Neutrophil (primary cell): Measurements from ENCODE around the gene SLC25A42.

ENCODE experiments used
- H3K27ac ChIP-seq: fragments of 200-600 bp; sonication (generic); 2 replicates; pipeline ENCODE4 v1.5.1; 2016; ENCODE audit warnings: mild to moderate bottlenecking, moderate library complexity
- H3K27me3 ChIP-seq: fragments of 200-600 bp; sonication (generic); 2 replicates; pipeline ENCODE4 v1.6.0; 2016; ENCODE audit warnings: mild to moderate bottlenecking
- H3K36me3 ChIP-seq: fragments of 200-600 bp; sonication (generic); 2 replicates; pipeline ENCODE4 v1.5.1; 2017
- H3K4me1 ChIP-seq, 2 experiments: fragments of 200-600 bp in 1 of 2; sonication (generic) in 1 of 2; 1 replicate in 1 of 2; 2 replicates in 1 of 2; pipeline versions ENCODE4 v1.5.1 to v1.6.1; 2013 to 2016; ENCODE audit warnings: low read depth in 1 of 2, low read length in 1 of 2, mild to moderate bottlenecking in 1 of 2, moderate library complexity in 1 of 2; ENCODE audit not compliant: control insufficient read depth in 1 of 2, insufficient read depth in 1 of 2
- H3K4me3 ChIP-seq, 2 experiments: fragments of 200-600 bp in 1 of 2; sonication (generic) in 1 of 2; 1 replicate in 1 of 2; 2 replicates in 1 of 2; pipeline ENCODE4 v1.5.1; 2013 to 2016; ENCODE audit warnings: low read depth in 1 of 2, low read length in 1 of 2, mild to moderate bottlenecking in 1 of 2, moderate library complexity in 1 of 2
- H3K9me3 ChIP-seq: fragments of 200-600 bp; sonication (generic); 2 replicates; pipeline ENCODE4 v1.5.1; 2016
- TF ChIP-seq, protein P1 (sequence below): fragments of 200-600 bp; sonication (generic); IDR thresholded peaks from 2 replicates; pipeline ENCODE4 v1.5.1; 2016; ENCODE audit warnings: antibody characterized with exemption

SLC25A42 gene

GRCh38 chr19:19115954-19116353 is 52.2 kb downstream of the SLC25A42 start:
- no peaks in the 10 kb centered on the region for H3K36me3 ChIP-seq
- TF ChIP-seq, protein P1, sequence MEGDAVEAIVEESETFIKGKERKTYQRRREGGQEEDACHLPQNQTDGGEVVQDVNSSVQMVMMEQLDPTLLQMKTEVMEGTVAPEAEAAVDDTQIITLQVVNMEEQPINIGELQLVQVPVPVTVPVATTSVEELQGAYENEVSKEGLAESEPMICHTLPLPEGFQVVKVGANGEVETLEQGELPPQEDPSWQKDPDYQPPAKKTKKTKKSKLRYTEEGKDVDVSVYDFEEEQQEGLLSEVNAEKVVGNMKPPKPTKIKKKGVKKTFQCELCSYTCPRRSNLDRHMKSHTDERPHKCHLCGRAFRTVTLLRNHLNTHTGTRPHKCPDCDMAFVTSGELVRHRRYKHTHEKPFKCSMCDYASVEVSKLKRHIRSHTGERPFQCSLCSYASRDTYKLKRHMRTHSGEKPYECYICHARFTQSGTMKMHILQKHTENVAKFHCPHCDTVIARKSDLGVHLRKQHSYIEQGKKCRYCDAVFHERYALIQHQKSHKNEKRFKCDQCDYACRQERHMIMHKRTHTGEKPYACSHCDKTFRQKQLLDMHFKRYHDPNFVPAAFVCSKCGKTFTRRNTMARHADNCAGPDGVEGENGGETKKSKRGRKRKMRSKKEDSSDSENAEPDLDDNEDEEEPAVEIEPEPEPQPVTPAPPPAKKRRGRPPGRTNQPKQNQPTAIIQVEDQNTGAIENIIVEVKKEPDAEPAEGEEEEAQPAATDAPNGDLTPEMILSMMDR, result no peak
- H3K27ac ChIP-seq, result no peak overlapping the region
- H3K9me3 ChIP-seq, result no peaks in the 10 kb centered on the region
- H3K27me3 ChIP-seq, result no peaks in the 10 kb centered on the region
- no peak overlapping the region for H3K4me3 ChIP-seq
- H3K4me1 ChIP-seq, result peaks cover 0 to under 1% of the 10 kb centered on the region in 2 experiments

DNA sequence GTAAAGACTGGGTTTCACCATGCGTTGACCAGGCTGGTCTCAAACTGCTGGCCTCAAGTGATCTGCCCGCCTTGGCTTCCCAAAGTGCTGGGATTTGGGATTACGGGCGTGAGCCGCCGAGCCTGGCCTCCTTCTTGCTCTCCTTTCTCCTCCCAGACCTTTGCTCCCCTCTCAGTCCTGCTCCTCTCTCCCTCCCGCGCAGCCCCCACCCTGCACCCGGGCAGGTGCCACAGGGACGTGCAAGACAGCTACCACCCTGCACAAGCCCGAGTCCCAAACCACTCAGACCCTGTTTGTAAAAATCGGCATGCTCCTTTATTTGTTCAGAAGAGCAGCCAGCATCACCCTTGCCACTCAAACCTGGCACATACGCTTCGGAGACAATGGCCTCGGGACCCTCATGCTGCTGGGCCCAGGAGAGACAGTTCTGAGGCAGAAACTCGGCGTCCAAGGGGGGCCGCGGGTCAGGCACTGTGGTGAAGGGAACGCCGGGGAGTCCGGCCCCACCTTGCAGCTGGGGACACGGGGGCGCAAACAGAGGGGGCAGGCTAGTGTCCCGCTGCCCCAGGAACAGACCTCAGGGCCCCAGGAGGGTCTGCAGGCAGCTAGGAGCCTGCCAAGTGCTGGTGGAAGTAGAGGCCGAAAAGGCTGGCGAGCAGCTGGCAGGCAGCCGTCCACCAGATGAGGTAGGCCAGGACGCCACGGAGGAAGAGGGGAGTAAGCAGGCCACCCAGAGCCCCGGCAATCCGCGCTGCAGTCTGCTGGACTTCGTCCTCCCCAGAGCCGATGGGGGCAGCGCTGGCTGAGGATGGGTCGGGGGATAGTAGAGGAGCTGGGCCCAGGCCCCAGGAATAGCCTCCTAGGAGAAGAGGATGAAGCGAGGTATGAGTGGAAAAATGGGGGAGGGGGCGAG is 55.8 kb downstream of the SLC25A42 start:
- Histone ChIP-seq H3K27ac (no peak overlapping the region), H3K4me3 (no peak overlapping the region), H3K27me3 (no peaks in the 10 kb centered on the region), H3K4me1 (peaks cover 0 to 2% of the 10 kb centered on the region in 2 experiments), H3K9me3 (no peaks in the 10 kb centered on the region), H3K36me3 (no peaks in the 10 kb centered on the region)
- TF ChIP-seq, protein P1, result no peak

GRCh38 chr19:19120308-19121231 is 56.8 kb downstream of the SLC25A42 start:
- H3K9me3 ChIP-seq, result no peaks in the 10 kb centered on the region
- H3K27ac ChIP-seq, result no peak overlapping the region
- H3K36me3 ChIP-seq, result no peaks in the 10 kb centered on the region
- no peaks in the 10 kb centered on the region for H3K27me3 ChIP-seq
- peaks cover 0 to 2% of the 10 kb centered on the region in 2 experiments for H3K4me1 ChIP-seq
- TF ChIP-seq, protein P1, result no peak
- H3K4me3 ChIP-seq, result no peak overlapping the region

DNA sequence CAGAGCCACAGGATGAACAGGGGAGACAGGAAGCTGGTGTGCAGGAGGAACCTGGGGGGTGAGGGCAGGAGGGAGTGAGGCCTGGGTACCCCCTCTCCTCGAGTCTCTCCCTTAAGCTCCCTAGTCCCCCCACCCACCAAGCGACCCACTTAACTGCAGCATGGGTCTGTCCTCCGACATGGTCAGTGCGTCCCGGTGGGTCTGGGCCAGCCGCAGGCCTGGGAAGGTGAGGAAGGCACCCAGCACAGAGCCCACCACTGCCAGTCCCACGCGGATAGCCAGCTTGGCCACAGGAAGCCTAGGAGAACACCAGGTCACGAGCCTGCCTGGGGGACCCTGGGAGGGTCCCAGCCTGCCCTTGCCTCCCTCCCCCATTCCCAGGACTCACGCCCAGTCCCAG is 57.6 kb downstream of the SLC25A42 start:
- no peaks in the 10 kb centered on the region for H3K9me3 ChIP-seq
- TF ChIP-seq, protein P1, result no peak
- no peak overlapping the region for H3K27ac ChIP-seq
- no peak overlapping the region for H3K4me3 ChIP-seq
- H3K36me3 ChIP-seq, result no peaks in the 10 kb centered on the region
- H3K4me1 ChIP-seq, result peaks cover 0 to 2% of the 10 kb centered on the region in 2 experiments
- H3K27me3 ChIP-seq, result no peaks in the 10 kb centered on the region

DNA sequence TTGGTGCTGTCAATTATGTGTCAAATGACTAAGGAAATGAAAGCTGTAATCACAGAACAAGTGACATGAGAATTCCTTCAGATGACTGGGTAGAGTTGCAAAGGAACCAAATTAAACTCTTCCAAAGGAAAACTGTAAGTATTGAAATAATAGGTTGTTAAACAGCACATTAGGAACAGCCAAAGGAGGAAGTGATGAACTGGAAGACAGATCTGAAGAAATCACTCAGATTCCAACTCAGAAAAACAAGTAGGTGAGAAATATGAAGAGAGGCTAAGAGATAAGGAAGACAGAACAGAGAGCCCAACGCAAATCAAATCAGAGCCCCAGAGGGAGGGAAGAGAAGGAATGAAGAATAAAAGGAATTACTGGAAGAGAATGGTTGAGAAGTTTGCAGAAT is 59.1 kb downstream of the SLC25A42 start:
- no peaks in the 10 kb centered on the region for H3K9me3 ChIP-seq
- no peaks in the 10 kb centered on the region for H3K27me3 ChIP-seq
- H3K4me3 ChIP-seq, result no peak overlapping the region
- no peak overlapping the region for H3K27ac ChIP-seq
- H3K36me3 ChIP-seq, result no peaks in the 10 kb centered on the region
- TF ChIP-seq, protein P1, result no peak
- peaks cover 0 to 2% of the 10 kb centered on the region in 2 experiments for H3K4me1 ChIP-seq
